WTC11 (cell line): ENCODE measurements around the gene RHEB. TPM values are rescaled to one million over a fixed set of nuclear protein-coding genes. Genes with fewer than 3 reads are reported as not detected.

Experiments used
- ATAC-seq: fragments of 200-7000 bp; cut with Tn5 transposase; 2 replicates; pipeline ENCODE4 v1.10.0; 2021; ENCODE audit warnings: mild to moderate bottlenecking, moderate library complexity
- CTCF ChIA-PET: fragments of 300-600 bp; sonication (Branson Sonifier 250); formaldehyde crosslinking; loops from one replicate; lab custom pipeline; 2021; ENCODE audit warnings: antibody characterized with exemption; lab: Charles Lee
- POLR2A ChIA-PET: fragments of 350-600 bp; sonication (Branson Sonifier 250); formaldehyde crosslinking; loops from one replicate; lab custom pipeline; 2021; ENCODE audit warnings: antibody characterized with exemption; lab: Charles Lee
- DNase-seq: peaks from one replicate; pipeline ENCODE4 v3.0.0; 2021; ENCODE audit warnings: low spot score
- H3K27ac Mint-ChIP-seq: 2 replicates; pipeline ENCODE4 v1.8.0; 2021; ENCODE audit warnings: mixed read lengths
- H3K27me3 Mint-ChIP-seq: 2 replicates; pipeline ENCODE4 v1.8.0; 2021; ENCODE audit warnings: low read depth, mild to moderate bottlenecking, moderate library complexity, mixed read lengths
- H3K36me3 Mint-ChIP-seq: 2 replicates; pipeline ENCODE4 v1.8.0; 2021; ENCODE audit warnings: mixed read lengths
- H3K4me1 Mint-ChIP-seq: 2 replicates; pipeline ENCODE4 v1.8.0; 2022; ENCODE audit warnings: mixed read lengths
- H3K4me3 Mint-ChIP-seq: 2 replicates; pipeline ENCODE4 v1.8.0; 2021; ENCODE audit warnings: mild to moderate bottlenecking, moderate library complexity, mixed read lengths
- H3K9me3 Mint-ChIP-seq: 2 replicates; pipeline ENCODE4 v1.8.0; 2021; ENCODE audit warnings: mixed read lengths
- E2F5 ChIP-seq: sonication (generic); formaldehyde crosslinking; IDR thresholded peaks from 2 replicates; pipeline ENCODE4 v1.8.1; 2022; ENCODE audit warnings: mild to moderate bottlenecking, moderate library complexity, missing genetic modification reagents
- GABPB1 ChIP-seq: sonication (generic); formaldehyde crosslinking; IDR thresholded peaks from 2 replicates; pipeline ENCODE4 v1.8.1; 2023; ENCODE audit warnings: mild to moderate bottlenecking, missing genetic modification reagents
- NFATC4 ChIP-seq: fragments of 250-450 bp; sonication (Bioruptor Pico); IDR thresholded peaks from 2 replicates; pipeline ENCODE4 v1.9.0; 2021; ENCODE audit warnings: mild to moderate bottlenecking
- PRDM15 ChIP-seq: sonication (generic); formaldehyde crosslinking; IDR thresholded peaks from 2 replicates; pipeline ENCODE4 v1.8.0; 2022; ENCODE audit warnings: missing genetic modification reagents
- RELA ChIP-seq: sonication (generic); formaldehyde crosslinking; IDR thresholded peaks from 2 replicates; pipeline ENCODE4 v1.8.1; 2022; ENCODE audit warnings: missing genetic modification reagents, mild to moderate bottlenecking, borderline replicate concordance
- TP53 ChIP-seq: sonication (generic); formaldehyde crosslinking; IDR thresholded peaks from 2 replicates; pipeline ENCODE4 v1.8.1; 2023; ENCODE audit warnings: mild to moderate bottlenecking, missing genetic modification reagents
- USF1 ChIP-seq: sonication (generic); formaldehyde crosslinking; IDR thresholded peaks from 2 replicates; pipeline ENCODE4 v1.8.0; 2022; ENCODE audit warnings: mild to moderate bottlenecking, missing genetic modification reagents
- ZNF396 ChIP-seq: fragments of 250-450 bp; sonication (Bioruptor Pico); IDR thresholded peaks from 2 replicates; pipeline ENCODE4 v1.8.0; 2021; ENCODE audit warnings: mild to moderate bottlenecking, moderate library complexity, borderline replicate concordance
- ZSCAN18 ChIP-seq: fragments of 250-450 bp; sonication (Bioruptor Pico); IDR thresholded peaks from 2 replicates; pipeline ENCODE4 v2.1.2; 2022; ENCODE audit warnings: mild to moderate bottlenecking, moderate library complexity
- total RNA-seq: library from RNA; stranded (reverse); gene quantifications from 3 replicates; pipeline ENCODE4 v1.2.3, GENCODE V29; 2021
- TF ChIP-seq, protein P1 (sequence below): sonication (generic); formaldehyde crosslinking; IDR thresholded peaks from 2 replicates; pipeline ENCODE4 v1.8.0; 2022; ENCODE audit warnings: mild to moderate bottlenecking, missing genetic modification reagents
- TF ChIP-seq, protein P2 (sequence below): sonication (generic); formaldehyde crosslinking; IDR thresholded peaks from 2 replicates; pipeline ENCODE4 v1.8.1; 2023; ENCODE audit warnings: mild to moderate bottlenecking, missing genetic modification reagents, borderline replicate concordance
- TF ChIP-seq, protein P3 (sequence below): sonication (generic); formaldehyde crosslinking; conservative IDR thresholded peaks from 2 replicates; pipeline ENCODE4 v1.8.1; 2023; ENCODE audit warnings: mild to moderate bottlenecking, low read depth, missing genetic modification reagents, moderate library complexity
- TF ChIP-seq, protein P4 (sequence below): sonication (generic); formaldehyde crosslinking; IDR thresholded peaks from 2 replicates; pipeline ENCODE4 v1.8.1; 2022; ENCODE audit warnings: low read depth, mild to moderate bottlenecking, moderate library complexity, missing genetic modification reagents, borderline replicate concordance

Gene RHEB
- total RNA-seq, 1 experiment from 2014 or later: 133 TPM

GRCh38 chr7:151503902-151504714 is 15.6 kb downstream of the RHEB start:
- ATAC-seq: no peak
- H3K36me3 Mint-ChIP-seq: no peaks in the 10 kb centered on the region
- no peak for DNase-seq
- no peaks in the 10 kb centered on the region for H3K27me3 Mint-ChIP-seq
- POLR2A ChIA-PET: interaction anchor here (0.7 kb wide), 1 partner anchor 1479 kb away, joined by 4 read pairs; no protein-coding TSS in a partner anchor
- TF ChIP-seq USF1 (CRISPR knock-in tag): no peak
- peak; percentile 76 for TF ChIP-seq GABPB1 (CRISPR knock-in tag)
- TF ChIP-seq, all 79 proteins: peak for 1
- CTCF ChIA-PET: interaction anchor here (0.9 kb wide), 1 partner anchor 55 kb away, joined by 4 read pairs; no protein-coding TSS in a partner anchor
- H3K4me3 Mint-ChIP-seq: no peak overlapping the region
- H3K9me3 Mint-ChIP-seq: no peaks in the 10 kb centered on the region
- peaks cover 89% of the 10 kb centered on the region for H3K4me1 Mint-ChIP-seq
- H3K27ac Mint-ChIP-seq: peak overlapping the region; percentile 21; the same call in 1 of the 2 replicates

GRCh38 chr7:151501676-151502075 is 18.0 kb downstream of the RHEB start:
- Mint-ChIP-seq H3K9me3 (no peaks in the 10 kb centered on the region), H3K27me3 (no peaks in the 10 kb centered on the region), H3K27ac (peak overlapping the region; percentile 83; the same call in 1 of the 2 replicates)
- ChIA-PET POLR2A (no interaction called here), CTCF (interaction anchor here (0.5 to 1.0 kb wide), 2 partner anchors 118 to 376 kb away, joined by 3 to 5 read pairs; no protein-coding TSS in a partner anchor)
- ATAC-seq (0 out of 2 replicates have a peak, but pooled peaks have one; percentile 14), DNase-seq (no peak)
- TF ChIP-seq ZNF396 (CRISPR knock-in tag) (no peak), RELA (CRISPR knock-in tag) (no peak), ZSCAN18 (CRISPR knock-in tag) (no peak), NFATC4 (no peak), TP53 (CRISPR knock-in tag) (no peak), PRDM15 (CRISPR knock-in tag) (no peak), E2F5 (CRISPR knock-in tag) (no peak)
- TF ChIP-seq, protein P1, sequence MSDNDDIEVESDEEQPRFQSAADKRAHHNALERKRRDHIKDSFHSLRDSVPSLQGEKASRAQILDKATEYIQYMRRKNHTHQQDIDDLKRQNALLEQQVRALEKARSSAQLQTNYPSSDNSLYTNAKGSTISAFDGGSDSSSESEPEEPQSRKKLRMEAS: no peak
- TF ChIP-seq, protein P2, sequence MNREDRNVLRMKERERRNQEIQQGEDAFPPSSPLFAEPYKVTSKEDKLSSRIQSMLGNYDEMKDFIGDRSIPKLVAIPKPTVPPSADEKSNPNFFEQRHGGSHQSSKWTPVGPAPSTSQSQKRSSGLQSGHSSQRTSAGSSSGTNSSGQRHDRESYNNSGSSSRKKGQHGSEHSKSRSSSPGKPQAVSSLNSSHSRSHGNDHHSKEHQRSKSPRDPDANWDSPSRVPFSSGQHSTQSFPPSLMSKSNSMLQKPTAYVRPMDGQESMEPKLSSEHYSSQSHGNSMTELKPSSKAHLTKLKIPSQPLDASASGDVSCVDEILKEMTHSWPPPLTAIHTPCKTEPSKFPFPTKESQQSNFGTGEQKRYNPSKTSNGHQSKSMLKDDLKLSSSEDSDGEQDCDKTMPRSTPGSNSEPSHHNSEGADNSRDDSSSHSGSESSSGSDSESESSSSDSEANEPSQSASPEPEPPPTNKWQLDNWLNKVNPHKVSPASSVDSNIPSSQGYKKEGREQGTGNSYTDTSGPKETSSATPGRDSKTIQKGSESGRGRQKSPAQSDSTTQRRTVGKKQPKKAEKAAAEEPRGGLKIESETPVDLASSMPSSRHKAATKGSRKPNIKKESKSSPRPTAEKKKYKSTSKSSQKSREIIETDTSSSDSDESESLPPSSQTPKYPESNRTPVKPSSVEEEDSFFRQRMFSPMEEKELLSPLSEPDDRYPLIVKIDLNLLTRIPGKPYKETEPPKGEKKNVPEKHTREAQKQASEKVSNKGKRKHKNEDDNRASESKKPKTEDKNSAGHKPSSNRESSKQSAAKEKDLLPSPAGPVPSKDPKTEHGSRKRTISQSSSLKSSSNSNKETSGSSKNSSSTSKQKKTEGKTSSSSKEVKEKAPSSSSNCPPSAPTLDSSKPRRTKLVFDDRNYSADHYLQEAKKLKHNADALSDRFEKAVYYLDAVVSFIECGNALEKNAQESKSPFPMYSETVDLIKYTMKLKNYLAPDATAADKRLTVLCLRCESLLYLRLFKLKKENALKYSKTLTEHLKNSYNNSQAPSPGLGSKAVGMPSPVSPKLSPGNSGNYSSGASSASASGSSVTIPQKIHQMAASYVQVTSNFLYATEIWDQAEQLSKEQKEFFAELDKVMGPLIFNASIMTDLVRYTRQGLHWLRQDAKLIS (CRISPR knock-in tag): no peak
- TF ChIP-seq, protein P3, sequence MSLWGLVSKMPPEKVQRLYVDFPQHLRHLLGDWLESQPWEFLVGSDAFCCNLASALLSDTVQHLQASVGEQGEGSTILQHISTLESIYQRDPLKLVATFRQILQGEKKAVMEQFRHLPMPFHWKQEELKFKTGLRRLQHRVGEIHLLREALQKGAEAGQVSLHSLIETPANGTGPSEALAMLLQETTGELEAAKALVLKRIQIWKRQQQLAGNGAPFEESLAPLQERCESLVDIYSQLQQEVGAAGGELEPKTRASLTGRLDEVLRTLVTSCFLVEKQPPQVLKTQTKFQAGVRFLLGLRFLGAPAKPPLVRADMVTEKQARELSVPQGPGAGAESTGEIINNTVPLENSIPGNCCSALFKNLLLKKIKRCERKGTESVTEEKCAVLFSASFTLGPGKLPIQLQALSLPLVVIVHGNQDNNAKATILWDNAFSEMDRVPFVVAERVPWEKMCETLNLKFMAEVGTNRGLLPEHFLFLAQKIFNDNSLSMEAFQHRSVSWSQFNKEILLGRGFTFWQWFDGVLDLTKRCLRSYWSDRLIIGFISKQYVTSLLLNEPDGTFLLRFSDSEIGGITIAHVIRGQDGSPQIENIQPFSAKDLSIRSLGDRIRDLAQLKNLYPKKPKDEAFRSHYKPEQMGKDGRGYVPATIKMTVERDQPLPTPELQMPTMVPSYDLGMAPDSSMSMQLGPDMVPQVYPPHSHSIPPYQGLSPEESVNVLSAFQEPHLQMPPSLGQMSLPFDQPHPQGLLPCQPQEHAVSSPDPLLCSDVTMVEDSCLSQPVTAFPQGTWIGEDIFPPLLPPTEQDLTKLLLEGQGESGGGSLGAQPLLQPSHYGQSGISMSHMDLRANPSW (CRISPR knock-in tag): no peak
- TF ChIP-seq, protein P4, sequence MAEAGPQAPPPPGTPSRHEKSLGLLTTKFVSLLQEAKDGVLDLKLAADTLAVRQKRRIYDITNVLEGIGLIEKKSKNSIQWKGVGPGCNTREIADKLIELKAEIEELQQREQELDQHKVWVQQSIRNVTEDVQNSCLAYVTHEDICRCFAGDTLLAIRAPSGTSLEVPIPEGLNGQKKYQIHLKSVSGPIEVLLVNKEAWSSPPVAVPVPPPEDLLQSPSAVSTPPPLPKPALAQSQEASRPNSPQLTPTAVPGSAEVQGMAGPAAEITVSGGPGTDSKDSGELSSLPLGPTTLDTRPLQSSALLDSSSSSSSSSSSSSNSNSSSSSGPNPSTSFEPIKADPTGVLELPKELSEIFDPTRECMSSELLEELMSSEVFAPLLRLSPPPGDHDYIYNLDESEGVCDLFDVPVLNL (CRISPR knock-in tag): no peak
- TF ChIP-seq, all 79 proteins: peak for 0
- Mint-ChIP-seq H3K36me3 (no peaks in the 10 kb centered on the region), H3K4me1 (peaks cover 85% of the 10 kb centered on the region), H3K4me3 (no peak overlapping the region)
